Osteocyte (in vitro differentiated cells): ENCODE measurements around the gene MED4. TPM values are rescaled to one million over a fixed set of nuclear protein-coding genes. Genes with fewer than 3 reads are reported as not detected.
A peak's percentile ranks its signal among the peaks of the same experiment; 100 is the strongest.
"Not testable (repeated sequence)": the region's sequence is repeated elsewhere in the genome, so short reads cannot be mapped to it uniquely, and the experiment has no call there.

Experiments
- DNase-seq: peaks from one replicate; pipeline ENCODE4 v3.0.0; 2021; ENCODE audit warnings: mixed read lengths; ENCODE audit not compliant: unreplicated experiment; ENCODE audit errors: extremely low spot score
- H3K27ac Mint-ChIP-seq: one replicate; pipeline ENCODE4 v1.8.0; 2021; ENCODE audit warnings: mild to moderate bottlenecking, mixed read lengths; ENCODE audit not compliant: unreplicated experiment
- H3K27me3 Mint-ChIP-seq: one replicate; pipeline ENCODE4 v1.8.0; 2021; ENCODE audit warnings: mixed read lengths; ENCODE audit not compliant: unreplicated experiment
- H3K36me3 Mint-ChIP-seq: one replicate; pipeline ENCODE4 v1.8.0; 2021; ENCODE audit warnings: mixed read lengths; ENCODE audit not compliant: unreplicated experiment
- H3K4me1 Mint-ChIP-seq: one replicate; pipeline ENCODE4 v1.8.0; 2021; ENCODE audit warnings: mixed read lengths; ENCODE audit not compliant: unreplicated experiment
- H3K4me3 Mint-ChIP-seq: one replicate; pipeline ENCODE4 v1.8.0; 2021; ENCODE audit warnings: mild to moderate bottlenecking, moderate library complexity, mixed read lengths; ENCODE audit not compliant: unreplicated experiment
- H3K9me3 Mint-ChIP-seq: one replicate; pipeline ENCODE4 v1.8.0; 2021; ENCODE audit warnings: mixed read lengths; ENCODE audit not compliant: unreplicated experiment
- CTCF ChIP-seq: fragments of 200-600 bp; sonication (generic); IDR thresholded peaks from 2 replicates; pipeline ENCODE4 v1.5.0; 2021; ENCODE audit warnings: antibody characterized with exemption, mild to moderate bottlenecking, moderate library complexity
- total RNA-seq: library from RNA; stranded (reverse); gene quantifications from 2 replicates; pipeline ENCODE4 v1.2.1, GENCODE V29; 2021

The MED4 gene
- total RNA-seq, 1 donor from 2014 or later = 44.2 TPM

DNA sequence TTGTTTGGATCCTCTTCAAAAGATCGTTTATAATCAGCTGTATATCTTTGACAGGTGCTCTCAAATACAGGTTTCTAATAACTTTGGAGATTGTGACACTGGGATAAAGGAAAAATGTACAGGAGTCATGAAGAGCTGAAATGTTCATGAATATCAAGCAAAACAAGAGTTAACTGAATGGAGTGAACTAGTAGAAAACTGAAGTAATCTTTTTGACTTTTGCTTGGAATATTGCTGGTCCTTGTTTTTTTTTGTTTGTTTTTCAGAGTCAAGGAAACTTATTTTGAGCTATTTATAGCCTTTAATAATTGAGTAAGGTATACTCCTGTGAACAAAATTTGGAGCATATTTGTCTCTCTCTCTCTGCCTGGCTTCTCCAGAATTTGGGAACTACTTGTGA lies 25.3 kb downstream of the MED4 start:
- H3K36me3 Mint-ChIP-seq = peaks cover 79% of the 10 kb centered on the region
- no peak for DNase-seq
- peaks cover 18% of the 10 kb centered on the region for H3K9me3 Mint-ChIP-seq
- no peaks in the 10 kb centered on the region for H3K4me1 Mint-ChIP-seq
- no peak for TF ChIP-seq CTCF
- H3K27ac Mint-ChIP-seq = no peak overlapping the region
- no peaks in the 10 kb centered on the region for H3K27me3 Mint-ChIP-seq
- H3K4me3 Mint-ChIP-seq = no peak overlapping the region

GRCh38 chr13:48068952-48069351 lies 26.0 kb downstream of the MED4 start:
- Mint-ChIP-seq H3K9me3 (peaks cover 18% of the 10 kb centered on the region), H3K27ac (no peak overlapping the region), H3K36me3 (peaks cover 73% of the 10 kb centered on the region), H3K4me1 (no peaks in the 10 kb centered on the region), H3K27me3 (no peaks in the 10 kb centered on the region), H3K4me3 (no peak overlapping the region)
- TF ChIP-seq CTCF = no peak
- DNase-seq = no peak

- Mint-ChIP-seq H3K4me1 (no peaks in the 10 kb centered on the region), H3K36me3 (peaks cover 64% of the 10 kb centered on the region), H3K4me3 (no peak overlapping the region), H3K27ac (no peak overlapping the region), H3K27me3 (no peaks in the 10 kb centered on the region), H3K9me3 (peaks cover 18% of the 10 kb centered on the region)
- no peak for DNase-seq
- no peak for TF ChIP-seq CTCF
These were observed 26.9 kb downstream of the MED4 start for GRCh38 chr13:48068036-48068435.

DNA sequence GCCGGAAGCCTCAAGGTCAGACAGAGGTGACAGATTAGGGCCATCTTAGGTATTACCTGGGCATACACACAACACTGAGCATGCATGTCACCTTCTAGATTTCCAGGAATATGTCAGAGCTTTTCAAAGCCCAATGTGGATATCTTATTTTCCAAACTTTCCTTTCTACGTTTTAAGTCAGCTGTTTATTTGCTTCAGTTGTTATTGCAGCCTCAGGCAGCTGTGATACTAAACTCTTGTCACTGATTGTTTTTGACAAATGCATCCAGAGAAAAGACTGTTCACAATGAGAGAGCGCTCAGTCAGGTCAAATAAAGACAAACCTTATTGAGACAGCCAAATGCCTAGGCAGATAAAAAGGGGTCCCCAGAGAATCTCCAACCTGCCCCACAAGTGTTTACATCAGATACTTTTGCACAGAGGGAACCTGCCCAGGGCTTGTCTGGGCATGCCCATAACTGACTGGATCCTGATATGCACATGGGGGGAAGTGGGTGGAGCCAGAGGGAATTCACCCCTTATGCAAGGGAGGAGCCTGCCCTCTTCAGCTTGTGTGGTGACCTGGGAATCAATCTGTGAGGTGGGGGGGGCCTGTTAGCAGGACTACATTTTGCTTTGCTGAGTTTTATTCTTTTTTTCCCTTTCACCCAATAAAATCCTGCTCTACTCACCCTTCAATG lies 28.5 kb downstream of the MED4 start:
- Mint-ChIP-seq H3K9me3 (peaks cover 18% of the 10 kb centered on the region), H3K36me3 (peaks cover 48% of the 10 kb centered on the region), H3K4me1 (no peaks in the 10 kb centered on the region), H3K27me3 (no peaks in the 10 kb centered on the region), H3K27ac (peak overlapping the region; percentile 18), H3K4me3 (no peak overlapping the region)
- no peak for DNase-seq
- TF ChIP-seq CTCF = no peak

GRCh38 chr13:48059951-48060350 lies 35.0 kb downstream of the MED4 start:
- H3K4me1 Mint-ChIP-seq, H3K27ac Mint-ChIP-seq, H3K27me3 Mint-ChIP-seq, DNase-seq, H3K36me3 Mint-ChIP-seq, H3K4me3 Mint-ChIP-seq, H3K9me3 Mint-ChIP-seq: not testable (repeated sequence)

DNA sequence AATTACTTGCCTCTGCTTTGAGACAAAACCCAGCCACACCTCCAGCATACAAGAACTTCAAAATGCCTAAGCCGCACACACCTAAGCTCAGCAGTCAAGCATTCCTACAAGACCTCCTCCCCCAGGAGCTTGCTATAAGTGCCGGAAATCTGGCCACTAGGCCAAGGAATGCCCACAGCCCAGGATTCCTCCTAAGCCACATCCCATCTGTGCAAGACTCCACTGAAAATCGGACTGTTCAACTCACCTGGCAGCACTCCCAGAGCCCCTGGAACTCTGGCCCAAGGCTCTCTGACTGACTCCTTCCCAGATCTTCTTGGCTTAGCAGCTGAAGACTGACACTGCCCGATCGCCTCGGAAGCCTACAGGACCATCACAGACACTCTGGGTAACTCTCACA lies 36.4 kb downstream of the MED4 start:
- DNase-seq, H3K27me3 Mint-ChIP-seq, H3K4me3 Mint-ChIP-seq, H3K4me1 Mint-ChIP-seq, H3K9me3 Mint-ChIP-seq, H3K36me3 Mint-ChIP-seq, H3K27ac Mint-ChIP-seq: not testable (repeated sequence)
